Lower lobe of right lung (tissue), 2 donors: ENCODE measurements around the gene SLC6A6. TPM values are rescaled to one million over a fixed set of nuclear protein-coding genes. Genes with fewer than 3 reads are reported as not detected.
A peak's percentile ranks its signal among the peaks of the same experiment; 100 is the strongest.

Experiments
- ATAC-seq, 2 donors: fragments of 200-7000 bp; cut with Tn5 transposase; one replicate each; pipeline ENCODE4 v1.9.1; 2020 to 2022; ENCODE audit warnings: mild to moderate bottlenecking in 2 of 2, moderate library complexity in 2 of 2
- DNase-seq: peaks from one replicate; pipeline ENCODE4 v3.0.0-alpha.2; 2020
- H3K27ac ChIP-seq: fragments of 200-600 bp; one replicate; pipeline ENCODE4 v1.8.0; 2022
- H3K27me3 ChIP-seq: fragments of 200-600 bp; one replicate; pipeline ENCODE4 v1.8.0; 2022; ENCODE audit warnings: low read depth
- H3K36me3 ChIP-seq: fragments of 200-600 bp; one replicate; pipeline ENCODE4 v1.8.0; 2022; ENCODE audit warnings: mild to moderate bottlenecking
- H3K4me1 ChIP-seq: fragments of 200-600 bp; one replicate; pipeline ENCODE4 v1.8.0; 2022
- H3K4me3 ChIP-seq: fragments of 200-600 bp; one replicate; pipeline ENCODE4 v1.8.0; 2022; ENCODE audit warnings: mild to moderate bottlenecking
- H3K9me3 ChIP-seq: fragments of 200-600 bp; one replicate; pipeline ENCODE4 v1.8.0; 2022
- intact Hi-C: fragments of 100-400 bp; cut with DNase I; formaldehyde crosslinking; loops from one replicate; pipeline ENCODE4 v1.11.0; 2022
- total RNA-seq: library from RNA; stranded (reverse); fragmentation: NEBNext Ultra II Directional; extraction: Animal tissue kit (Norgen Biotek cat#: 25700); gene quantifications from one replicate; pipeline ENCODE4 v1.2.1, GENCODE V29; 2021
- TF ChIP-seq, protein P1 (sequence below): fragments of 200-600 bp; IDR thresholded peaks from one replicate; pipeline ENCODE4 v1.8.0; 2022; ENCODE audit warnings: antibody characterized with exemption, mild to moderate bottlenecking
- donor health status: DM: no; HTN: yes; CAD: no; lungs with severe emphysema.

Gene SLC6A6
- total RNA-seq, 1 donor from 2014 or later: 84.0 TPM

DNA sequence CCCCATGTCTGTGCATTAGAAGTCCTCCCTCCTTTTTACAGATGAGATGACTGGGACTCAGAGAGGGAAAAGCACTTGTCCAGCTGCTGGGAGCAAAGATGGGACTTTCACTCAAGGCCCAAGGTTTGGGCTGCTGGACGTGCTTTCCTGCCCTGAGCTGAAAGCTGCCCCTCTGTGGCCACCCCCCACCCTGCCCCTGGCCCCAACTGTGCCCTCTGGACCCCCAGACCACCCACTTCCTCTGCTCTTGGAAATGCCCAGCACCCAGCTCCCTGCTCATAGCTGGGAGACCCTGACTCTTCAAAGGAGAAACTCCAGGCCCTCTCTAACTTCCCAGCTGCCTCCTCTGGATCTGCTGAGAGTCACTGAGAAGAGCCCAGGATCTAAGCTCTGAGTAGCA is 117.0 kb downstream of the SLC6A6 start:
- DNase-seq (no peak), ATAC-seq (no peak)
- intact Hi-C loops: no loop called here
- H3K4me1 ChIP-seq: no peaks in the 10 kb centered on the region
- H3K36me3 ChIP-seq: no peaks in the 10 kb centered on the region
- no peak overlapping the region for H3K4me3 ChIP-seq
- no peak overlapping the region for H3K27ac ChIP-seq
- H3K27me3 ChIP-seq: no peaks in the 10 kb centered on the region
- TF ChIP-seq, protein P1, sequence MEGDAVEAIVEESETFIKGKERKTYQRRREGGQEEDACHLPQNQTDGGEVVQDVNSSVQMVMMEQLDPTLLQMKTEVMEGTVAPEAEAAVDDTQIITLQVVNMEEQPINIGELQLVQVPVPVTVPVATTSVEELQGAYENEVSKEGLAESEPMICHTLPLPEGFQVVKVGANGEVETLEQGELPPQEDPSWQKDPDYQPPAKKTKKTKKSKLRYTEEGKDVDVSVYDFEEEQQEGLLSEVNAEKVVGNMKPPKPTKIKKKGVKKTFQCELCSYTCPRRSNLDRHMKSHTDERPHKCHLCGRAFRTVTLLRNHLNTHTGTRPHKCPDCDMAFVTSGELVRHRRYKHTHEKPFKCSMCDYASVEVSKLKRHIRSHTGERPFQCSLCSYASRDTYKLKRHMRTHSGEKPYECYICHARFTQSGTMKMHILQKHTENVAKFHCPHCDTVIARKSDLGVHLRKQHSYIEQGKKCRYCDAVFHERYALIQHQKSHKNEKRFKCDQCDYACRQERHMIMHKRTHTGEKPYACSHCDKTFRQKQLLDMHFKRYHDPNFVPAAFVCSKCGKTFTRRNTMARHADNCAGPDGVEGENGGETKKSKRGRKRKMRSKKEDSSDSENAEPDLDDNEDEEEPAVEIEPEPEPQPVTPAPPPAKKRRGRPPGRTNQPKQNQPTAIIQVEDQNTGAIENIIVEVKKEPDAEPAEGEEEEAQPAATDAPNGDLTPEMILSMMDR: no peak
- no peaks in the 10 kb centered on the region for H3K9me3 ChIP-seq

DNA sequence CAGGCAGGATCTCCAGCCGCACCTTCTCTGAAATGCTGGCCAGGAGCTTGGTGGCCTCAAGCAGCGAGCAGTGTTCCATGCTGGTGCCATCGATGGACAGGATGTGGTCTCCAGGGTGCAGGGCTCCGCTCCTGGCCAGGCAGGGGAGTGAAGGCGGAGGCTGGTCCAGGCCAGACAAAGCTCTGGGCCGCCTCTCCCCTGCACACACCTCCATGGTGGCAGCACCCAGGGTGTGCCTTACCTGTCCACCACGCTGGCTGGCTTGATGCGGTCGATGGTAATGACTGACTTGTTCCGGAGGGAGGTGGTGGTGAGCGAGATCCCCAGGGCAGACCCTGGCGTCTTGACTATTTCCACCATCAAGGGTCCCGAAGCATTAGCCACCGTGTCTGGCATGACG is 117.7 kb downstream of the SLC6A6 start:
- Histone ChIP-seq H3K27ac (no peak overlapping the region), H3K4me3 (no peak overlapping the region), H3K9me3 (no peaks in the 10 kb centered on the region), H3K36me3 (no peaks in the 10 kb centered on the region), H3K4me1 (no peaks in the 10 kb centered on the region), H3K27me3 (no peaks in the 10 kb centered on the region)
- no peak for DNase-seq
- intact Hi-C loops: no loop called here
- no peak for ATAC-seq
- TF ChIP-seq, protein P1: no peak

- H3K27me3 ChIP-seq: no peaks in the 10 kb centered on the region
- no peak overlapping the region for H3K27ac ChIP-seq
- ATAC-seq (no peak), DNase-seq (no peak)
- H3K9me3 ChIP-seq: no peaks in the 10 kb centered on the region
- TF ChIP-seq, protein P1: no peak
- no peaks in the 10 kb centered on the region for H3K36me3 ChIP-seq
- H3K4me1 ChIP-seq: peaks cover 3% of the 10 kb centered on the region
- intact Hi-C loops: no loop called here
- H3K4me3 ChIP-seq: no peak overlapping the region
Measured at GRCh38 chr3:14520967-14521366, 118.6 kb downstream of the SLC6A6 start.

GRCh38 chr3:14521611-14522010 is 119.2 kb downstream of the SLC6A6 start:
- no peak overlapping the region for H3K4me3 ChIP-seq
- no peak overlapping the region for H3K27ac ChIP-seq
- H3K9me3 ChIP-seq: no peaks in the 10 kb centered on the region
- no peak for ATAC-seq
- no peaks in the 10 kb centered on the region for H3K27me3 ChIP-seq
- DNase-seq: peak; percentile 31
- intact Hi-C loops: no loop called here
- TF ChIP-seq, protein P1: no peak
- H3K4me1 ChIP-seq: peaks cover 3% of the 10 kb centered on the region
- H3K36me3 ChIP-seq: no peaks in the 10 kb centered on the region

- intact Hi-C loops: no loop called here
- Histone ChIP-seq H3K4me3 (no peak overlapping the region), H3K36me3 (no peaks in the 10 kb centered on the region), H3K9me3 (no peaks in the 10 kb centered on the region), H3K27ac (no peak overlapping the region), H3K27me3 (no peaks in the 10 kb centered on the region), H3K4me1 (peaks cover 3% of the 10 kb centered on the region)
- TF ChIP-seq, protein P1: no peak
- ATAC-seq (no peak), DNase-seq (no peak)
Measured at GRCh38 chr3:14522129-14522691, 119.8 kb downstream of the SLC6A6 start.
